ENCODE results near the gene GPSM3.
A peak's percentile ranks its signal among the peaks of the same experiment; 100 is the strongest.

GPSM3 gene

GRCh38 chr6:32173051-32173727 lies 19.3 kb downstream of the GPSM3 start:
- DNase-seq (ENCODE audit: low read depth): no peak

- DNase-seq (ENCODE audit: low read depth): no peak
Observed at GRCh38 chr6:32171234-32171633, 21.2 kb downstream of the GPSM3 start.

- peak; percentile 67 for DNase-seq (ENCODE audit: low read depth)
Observed at GRCh38 chr6:32170294-32170693, 22.1 kb downstream of the GPSM3 start.

GRCh38 chr6:32168807-32169591 lies 23.4 kb downstream of the GPSM3 start:
- peak; percentile 26 for DNase-seq (ENCODE audit: low read depth)

GRCh38 chr6:32168350-32168749 lies 24.1 kb downstream of the GPSM3 start:
- DNase-seq (ENCODE audit: low read depth): no peak

GRCh38 chr6:32167761-32168262 lies 24.6 kb downstream of the GPSM3 start:
- DNase-seq (ENCODE audit: low read depth): no peak

- no peak for DNase-seq (ENCODE audit: low read depth)
Observed at GRCh38 chr6:32167154-32167760, 25.2 kb downstream of the GPSM3 start.

- DNase-seq (ENCODE audit: low read depth): no peak
Observed at GRCh38 chr6:32166411-32167061, 25.9 kb downstream of the GPSM3 start.

GRCh38 chr6:32164295-32164694 lies 28.1 kb downstream of the GPSM3 start, which contains the start of gene EGFL8:
TSS of gene EGFL8 (plus strand) at chr6:32164595. CDS start at chr6:32166166, 1,571 bp downstream.
- DNase-seq (ENCODE audit: low read depth): no peak

- no peak for DNase-seq (ENCODE audit: low read depth)
Observed at GRCh38 chr6:32163559-32164258, 28.7 kb downstream of the GPSM3 start.

- no peak for DNase-seq (ENCODE audit: low read depth)
Observed at GRCh38 chr6:32158052-32158451, 34.4 kb downstream of the GPSM3 start.

GRCh38 chr6:32156891-32157290 lies 35.6 kb downstream of the GPSM3 start:
- no peak for DNase-seq (ENCODE audit: low read depth)

- DNase-seq (ENCODE audit: low read depth): peak; percentile 80
Observed at GRCh38 chr6:32154514-32155161, 37.8 kb downstream of the GPSM3 start.

- peak; percentile 94 for DNase-seq (ENCODE audit: low read depth)
Observed at GRCh38 chr6:32153564-32154513, 38.6 kb downstream of the GPSM3 start, which contains the start of gene PPT2. TSS of gene PPT2 (plus strand) at chr6:32154141. CDS start at chr6:32154595, 454 bp downstream.

- DNase-seq (ENCODE audit: low read depth): peak; percentile 64
Observed at GRCh38 chr6:32152769-32153563, 39.5 kb downstream of the GPSM3 start.

- peak; percentile 34 for DNase-seq (ENCODE audit: low read depth)
Observed at GRCh38 chr6:32151863-32152768, 40.3 kb downstream of the GPSM3 start, which contains the start of gene PRRT1. TSS of gene PRRT1 (minus strand) at chr6:32151939. CDS start at chr6:32151827, 112 bp downstream.

- no peak for DNase-seq (ENCODE audit: low read depth)
Observed at GRCh38 chr6:32151181-32151862, 41.1 kb downstream of the GPSM3 start.
